HepG2 (cell line): ENCODE measurements around the gene GRHL1. TPM values are rescaled to one million over a fixed set of nuclear protein-coding genes. Genes with fewer than 3 reads are reported as not detected.

Experiments used
- AKAP8 ChIP-seq: sonication (generic); formaldehyde crosslinking; IDR thresholded peaks from 2 replicates; pipeline ENCODE4 v1.5.1; 2020; ENCODE audit warnings: mild to moderate bottlenecking, missing genetic modification reagents
- ARID2 ChIP-seq: sonication (generic); formaldehyde crosslinking; IDR thresholded peaks from 2 replicates; pipeline ENCODE4 v1.8.1; 2022; ENCODE audit warnings: mild to moderate bottlenecking, missing genetic modification reagents, borderline replicate concordance
- GABPA ChIP-seq, 2 experiments: IDR thresholded peaks; 2 replicates each; pipeline ENCODE4 v1.6.1; 2011 to 2016; ENCODE audit warnings: low read depth in 2 of 2, low read length in 1 of 2, missing biosample characterization in 1 of 2, missing genetic modification characterization in 1 of 2
- GFI1 ChIP-seq: sonication (generic); formaldehyde crosslinking; IDR thresholded peaks from 2 replicates; pipeline ENCODE4 v1.5.0; 2020; ENCODE audit warnings: missing genetic modification reagents, mild to moderate bottlenecking, borderline replicate concordance
- ISX ChIP-seq: sonication (generic); formaldehyde crosslinking; conservative IDR thresholded peaks from 2 replicates; pipeline ENCODE4 v1.5.0; 2020; ENCODE audit warnings: missing genetic modification reagents
- MBNL3 ChIP-seq: fragments of 250-450 bp; sonication (Bioruptor Pico); conservative IDR thresholded peaks from 2 replicates; pipeline ENCODE4 v1.8.0; 2022; ENCODE audit warnings: mild to moderate bottlenecking, inconsistent platforms
- NCOR1 ChIP-seq: fragments of 200-600 bp; sonication (generic); IDR thresholded peaks from 2 replicates; pipeline ENCODE4 v1.7.0; 2017; ENCODE audit warnings: antibody characterized with exemption, low read length, borderline replicate concordance
- NRL ChIP-seq: sonication (generic); formaldehyde crosslinking; IDR thresholded peaks from 2 replicates; pipeline ENCODE4 v1.5.0; 2020; ENCODE audit warnings: missing genetic modification reagents, mild to moderate bottlenecking, moderate library complexity, borderline replicate concordance
- ONECUT2 ChIP-seq: sonication (generic); formaldehyde crosslinking; IDR thresholded peaks from 2 replicates; pipeline ENCODE4 v1.4.0; 2020; ENCODE audit warnings: missing genetic modification reagents
- PLRG1 ChIP-seq: fragments of 450-650 bp; conservative IDR thresholded peaks from 2 replicates; pipeline ENCODE4 v1.6.1; 2016
- POLR2G ChIP-seq: fragments of 200-400 bp; formaldehyde crosslinking; IDR thresholded peaks from 2 replicates; pipeline ENCODE4 v1.6.1; 2018; ENCODE audit warnings: mild to moderate bottlenecking, low read depth, low read length, moderate library complexity
- REXO4 ChIP-seq: sonication (generic); formaldehyde crosslinking; IDR thresholded peaks from 2 replicates; pipeline ENCODE4 v1.8.0; 2022; ENCODE audit warnings: missing genetic modification reagents, mild to moderate bottlenecking, borderline replicate concordance
- RXRB ChIP-seq: IDR thresholded peaks from 2 replicates; pipeline ENCODE4 v1.6.1; 2016; ENCODE audit warnings: borderline replicate concordance, missing genetic modification reagents, missing compliant biosample characterization
- SIX1 ChIP-seq: sonication (generic); formaldehyde crosslinking; IDR thresholded peaks from 2 replicates; pipeline ENCODE4 v1.4.0; 2020; ENCODE audit warnings: missing genetic modification reagents, borderline replicate concordance
- SP2 ChIP-seq: sonication (generic); formaldehyde crosslinking; IDR thresholded peaks from 2 replicates; pipeline ENCODE4 v1.5.1; 2020; ENCODE audit warnings: mild to moderate bottlenecking, missing genetic modification reagents
- ZFP90 ChIP-seq: sonication (generic); formaldehyde crosslinking; IDR thresholded peaks from 2 replicates; pipeline ENCODE4 v1.8.0; 2022; ENCODE audit warnings: missing genetic modification reagents, mild to moderate bottlenecking, inconsistent platforms, borderline replicate concordance
- ZMYM2 ChIP-seq: sonication (generic); formaldehyde crosslinking; IDR thresholded peaks from 2 replicates; pipeline ENCODE4 v1.8.0; 2022; ENCODE audit warnings: mild to moderate bottlenecking, missing genetic modification reagents
- ZNF24 ChIP-seq: fragments of 450-650 bp; IDR thresholded peaks from 2 replicates; pipeline ENCODE4 v1.6.1; 2017; ENCODE audit warnings: antibody characterized with exemption, mild to moderate bottlenecking
- ZNF317 ChIP-seq: sonication (generic); formaldehyde crosslinking; IDR thresholded peaks from 2 replicates; pipeline ENCODE4 v1.5.0; 2020; ENCODE audit warnings: mild to moderate bottlenecking, missing genetic modification reagents
- ZNF335 ChIP-seq: sonication (generic); formaldehyde crosslinking; IDR thresholded peaks from 2 replicates; pipeline ENCODE4 v1.4.0; 2020; ENCODE audit warnings: missing genetic modification reagents
- ZNF563 ChIP-seq: sonication (generic); formaldehyde crosslinking; IDR thresholded peaks from 2 replicates; pipeline ENCODE4 v1.8.0; 2022; ENCODE audit warnings: mild to moderate bottlenecking, moderate library complexity, missing genetic modification reagents
- ZSCAN12 ChIP-seq: sonication (generic); formaldehyde crosslinking; IDR thresholded peaks from 2 replicates; pipeline ENCODE4 v1.9.0; 2021; ENCODE audit warnings: mild to moderate bottlenecking, missing genetic modification reagents
- polyA plus RNA-seq, 8 experiments: library from polyadenylated mRNA; depleted of rRNA in 3 of 8; stranded (reverse) in 7 of 8; unstranded in 1 of 8; fragments of >200 nt; fragmentation: Illumina TruSeq in 4 of 8; extraction: Trizol in 4 of 8; gene quantifications; 2 replicates each; pipeline versions ENCODE4 v1.2.1 to v1.2.3, GENCODE V29; 2011 to 2016; ENCODE audit warnings: low read depth in 4 of 8, missing spikeins in 1 of 8, mixed read lengths in 1 of 8; ENCODE audit not compliant: insufficient read depth in 1 of 8
- total RNA-seq, 5 experiments: library from RNA; depleted of rRNA; stranded (reverse); fragments of >200 nt; fragmentation: Illumina TruSeq; extraction: Trizol; gene quantifications; 2 replicates each; pipeline ENCODE4 v1.2.3, GENCODE V29; 2016; ENCODE audit warnings: low read depth in 1 of 5
- TF ChIP-seq, protein P1 (sequence below): sonication (generic); formaldehyde crosslinking; IDR thresholded peaks from 2 replicates; pipeline ENCODE4 v1.8.0; 2022; ENCODE audit warnings: low read depth, missing genetic modification reagents
- TF ChIP-seq, protein P2 (sequence below): sonication (generic); formaldehyde crosslinking; IDR thresholded peaks from 2 replicates; pipeline ENCODE4 v1.8.1; 2023; ENCODE audit warnings: missing genetic modification reagents, mild to moderate bottlenecking, borderline replicate concordance
- TF ChIP-seq, protein P3 (sequence below): sonication (generic); formaldehyde crosslinking; IDR thresholded peaks from 2 replicates; pipeline ENCODE4 v1.4.0; 2020; ENCODE audit warnings: missing genetic modification reagents, borderline replicate concordance
- TF ChIP-seq, protein P4 (sequence below): sonication (generic); formaldehyde crosslinking; IDR thresholded peaks from 2 replicates; pipeline ENCODE4 v1.8.1; 2023; ENCODE audit warnings: mild to moderate bottlenecking, missing genetic modification reagents

Gene GRHL1
- total and polyA plus RNA-seq, 2 of the 13 experiments (the other 11 are each of a cell fraction or from before 2014, with no cell fraction given): 9.3 to 12.0 TPM

DNA sequence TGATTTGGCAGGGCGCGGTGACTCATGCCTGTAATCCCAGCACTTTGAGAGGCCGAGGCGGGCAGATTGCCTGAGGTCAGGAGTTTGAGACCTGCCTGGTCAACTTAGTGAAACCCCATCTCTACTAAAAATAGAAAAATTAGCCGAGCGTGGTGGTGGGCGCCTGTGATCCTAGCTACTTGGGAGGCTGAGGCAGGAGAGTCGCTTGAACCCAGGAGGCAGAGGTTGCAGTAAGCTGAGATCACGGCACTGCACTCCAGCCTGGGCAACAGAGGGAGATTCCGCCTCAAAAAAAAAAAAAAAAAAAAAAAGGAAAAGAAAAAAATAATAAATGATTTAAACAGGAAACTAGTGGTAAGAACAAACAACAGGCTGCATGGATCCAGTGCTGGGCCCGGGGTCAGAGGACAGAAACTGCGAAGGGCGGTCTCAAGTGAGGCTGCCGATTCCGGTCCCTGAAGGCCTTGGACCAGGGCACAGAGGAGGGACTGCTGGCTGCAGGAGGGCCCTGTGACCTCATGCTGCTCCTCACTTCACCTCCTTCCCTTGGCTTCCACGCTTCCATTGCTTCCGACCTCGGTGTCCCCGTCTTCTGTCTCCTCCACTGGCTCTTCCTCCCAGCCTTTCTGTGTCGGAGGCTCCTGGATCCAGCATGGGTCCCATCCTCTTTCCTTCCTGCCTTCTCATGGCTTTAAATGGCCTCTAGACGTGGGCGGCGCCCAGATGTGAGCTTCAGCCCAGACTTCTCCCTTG is 2.1 kb upstream of the GRHL1 start (continued):
- TF ChIP-seq ZMYM2 (0 out of 2 replicates have a peak, but pooled peaks have one; percentile 32), SIX1 (CRISPR knock-in tag) (no peak), NCOR1 (no peak), PLRG1 (no peak), REXO4 (CRISPR knock-in tag) (no peak), MBNL3 (CRISPR knock-in tag) (no peak), ONECUT2 (no peak), ZSCAN12 (no peak), POLR2G (no peak), ZFP90 (CRISPR knock-in tag) (no peak; the same call in 1 of the 2 replicates), GFI1 (no peak; the same call in 1 of the 2 replicates), NRL (CRISPR knock-in tag) (no peak), RXRB (CRISPR knock-in tag) (peak; percentile 65; the same call in 1 of the 2 replicates), ISX (CRISPR knock-in tag) (no peak), AKAP8 (CRISPR knock-in tag) (no peak), ZNF317 (CRISPR knock-in tag) (peak; percentile 73), GABPA (IDR thresholded peaks at IDR 0.05; ENCODE audit: low read depth, low read length) (no peak), GABPA (CRISPR knock-in tag; IDR thresholded peaks at IDR 0.05; ENCODE audit: low read depth) (peak; percentile 44), ARID2 (CRISPR knock-in tag) (no peak), ZNF335 (no peak), SP2 (CRISPR knock-in tag) (no peak), ZNF563 (no peak), ZNF24 (no peak)
- TF ChIP-seq, protein P1, sequence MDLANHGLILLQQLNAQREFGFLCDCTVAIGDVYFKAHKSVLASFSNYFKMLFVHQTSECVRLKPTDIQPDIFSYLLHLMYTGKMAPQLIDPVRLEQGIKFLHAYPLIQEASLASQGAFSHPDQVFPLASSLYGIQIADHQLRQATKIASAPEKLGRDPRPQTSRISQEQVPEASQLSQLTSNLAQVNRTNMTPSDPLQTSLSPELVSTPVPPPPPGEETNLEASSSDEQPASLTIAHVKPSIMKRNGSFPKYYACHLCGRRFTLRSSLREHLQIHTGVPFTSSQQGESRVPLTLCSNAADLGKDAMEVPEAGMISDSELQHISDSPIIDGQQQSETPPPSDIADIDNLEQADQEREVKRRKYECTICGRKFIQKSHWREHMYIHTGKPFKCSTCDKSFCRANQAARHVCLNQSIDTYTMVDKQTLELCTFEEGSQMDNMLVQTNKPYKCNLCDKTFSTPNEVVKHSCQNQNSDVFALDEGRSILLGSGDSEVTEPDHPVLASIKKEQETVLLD (CRISPR knock-in tag): no peak
- TF ChIP-seq, protein P2, sequence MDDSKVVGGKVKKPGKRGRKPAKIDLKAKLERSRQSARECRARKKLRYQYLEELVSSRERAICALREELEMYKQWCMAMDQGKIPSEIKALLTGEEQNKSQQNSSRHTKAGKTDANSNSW: 0 out of 2 replicates have a peak, but pooled peaks have one; percentile 28
- TF ChIP-seq, protein P3, sequence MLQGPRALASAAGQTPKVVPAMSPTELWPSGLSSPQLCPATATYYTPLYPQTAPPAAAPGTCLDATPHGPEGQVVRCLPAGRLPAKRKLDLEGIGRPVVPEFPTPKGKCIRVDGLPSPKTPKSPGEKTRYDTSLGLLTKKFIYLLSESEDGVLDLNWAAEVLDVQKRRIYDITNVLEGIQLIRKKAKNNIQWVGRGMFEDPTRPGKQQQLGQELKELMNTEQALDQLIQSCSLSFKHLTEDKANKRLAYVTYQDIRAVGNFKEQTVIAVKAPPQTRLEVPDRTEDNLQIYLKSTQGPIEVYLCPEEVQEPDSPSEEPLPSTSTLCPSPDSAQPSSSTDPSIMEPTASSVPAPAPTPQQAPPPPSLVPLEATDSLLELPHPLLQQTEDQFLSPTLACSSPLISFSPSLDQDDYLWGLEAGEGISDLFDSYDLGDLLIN (CRISPR knock-in tag): no peak
- TF ChIP-seq, protein P4, sequence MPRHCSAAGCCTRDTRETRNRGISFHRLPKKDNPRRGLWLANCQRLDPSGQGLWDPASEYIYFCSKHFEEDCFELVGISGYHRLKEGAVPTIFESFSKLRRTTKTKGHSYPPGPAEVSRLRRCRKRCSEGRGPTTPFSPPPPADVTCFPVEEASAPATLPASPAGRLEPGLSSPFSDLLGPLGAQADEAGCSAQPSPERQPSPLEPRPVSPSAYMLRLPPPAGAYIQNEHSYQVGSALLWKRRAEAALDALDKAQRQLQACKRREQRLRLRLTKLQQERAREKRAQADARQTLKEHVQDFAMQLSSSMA: no peak; the same call in 1 of the 2 replicates
